T-helper 17 cell (primary cell): Measurements from ENCODE around the gene SPINT2. TPM values are rescaled to one million over a fixed set of nuclear protein-coding genes. Genes with fewer than 3 reads are reported as not detected.

Source experiments
- ATAC-seq: fragments of 150-1000 bp; cut with Tn5 transposase; 2 replicates; pipeline ENCODE4 v1.10.0; 2021; ENCODE audit warnings: mild to moderate bottlenecking, moderate library complexity
- DNase-seq, 3 donors: peaks; one replicate each; pipeline versions ENCODE4 v3.0.0 to v3.0.0-alpha.2; 2020 to 2021
- H3K9me3 ChIP-seq: one replicate; pipeline ENCODE4 v1.7.0; 2013; ENCODE audit warnings: low read length, mild to moderate bottlenecking; ENCODE audit not compliant: control insufficient read depth, poor library complexity, severe bottlenecking
- H3K27ac Mint-ChIP-seq: one replicate; pipeline ENCODE4 v1.8.0; 2022; ENCODE audit warnings: mild to moderate bottlenecking, moderate library complexity, mixed read lengths
- H3K27me3 Mint-ChIP-seq: one replicate; pipeline ENCODE4 v1.8.0; 2022; ENCODE audit warnings: mixed read lengths
- H3K36me3 Mint-ChIP-seq: one replicate; pipeline ENCODE4 v1.8.0; 2022; ENCODE audit warnings: low read depth, mixed read lengths
- H3K4me1 Mint-ChIP-seq: one replicate; pipeline ENCODE4 v1.8.0; 2022; ENCODE audit warnings: mild to moderate bottlenecking, mixed read lengths
- H3K4me3 Mint-ChIP-seq: one replicate; pipeline ENCODE4 v1.8.0; 2022; ENCODE audit warnings: mild to moderate bottlenecking, moderate library complexity, mixed read lengths
- total RNA-seq, 4 donors: library from RNA in 2 of 4; stranded (reverse) in 2 of 4; gene quantifications; one replicate each; pipeline ENCODE4 v1.2.3 and lab custom pipeline; 2022 to 2026

SPINT2 gene
- total RNA-seq, 2 donors from 2014 or later: 32.2 to 49.1 TPM

DNA sequence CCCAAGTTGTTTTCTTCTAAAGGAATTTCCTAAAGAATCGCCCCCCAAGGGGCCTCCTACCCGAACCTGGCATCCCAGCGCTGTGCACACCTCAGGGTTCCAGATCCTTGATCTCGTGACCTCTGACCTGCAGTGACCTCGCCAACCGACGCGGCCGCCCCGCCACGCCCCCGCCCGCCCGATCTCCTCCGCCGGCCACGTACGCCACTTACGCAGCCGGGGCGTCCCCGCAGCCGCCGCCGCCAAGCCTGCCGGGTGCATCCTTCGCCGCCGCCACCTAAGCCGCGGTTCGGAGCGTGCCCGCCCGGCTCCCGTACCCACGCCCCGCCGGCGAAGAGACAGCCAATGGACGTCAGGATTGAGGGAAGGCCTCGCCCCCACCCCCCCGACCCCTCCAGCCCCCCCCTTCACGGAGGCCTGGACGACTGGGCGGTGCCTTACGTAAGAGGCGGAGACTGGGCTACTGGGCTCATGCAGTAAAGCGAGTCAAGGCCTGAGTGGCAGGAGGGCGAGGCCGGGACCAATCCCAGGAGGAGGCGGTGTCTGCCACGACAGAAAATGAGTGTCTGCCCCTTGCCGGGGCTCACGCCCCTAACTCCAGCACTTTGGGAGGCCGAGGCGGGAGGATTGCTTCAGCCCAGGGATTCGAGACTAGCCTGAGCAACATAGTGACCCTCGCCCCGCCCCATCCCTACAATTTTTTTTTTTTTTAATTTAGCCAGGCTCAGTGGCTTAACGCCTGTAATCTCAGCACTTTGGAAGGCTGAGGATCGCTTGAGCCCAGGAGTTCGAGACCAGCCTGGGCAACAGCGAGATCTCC is 51.5 kb downstream of the SPINT2 start, which contains the start of gene YIF1B:
TSS of gene YIF1B (minus strand) at position 291 of the 820 bp plus-strand sequence. CDS start at position 261, 30 bp downstream.
- ATAC-seq: peak; percentile 91

DNA sequence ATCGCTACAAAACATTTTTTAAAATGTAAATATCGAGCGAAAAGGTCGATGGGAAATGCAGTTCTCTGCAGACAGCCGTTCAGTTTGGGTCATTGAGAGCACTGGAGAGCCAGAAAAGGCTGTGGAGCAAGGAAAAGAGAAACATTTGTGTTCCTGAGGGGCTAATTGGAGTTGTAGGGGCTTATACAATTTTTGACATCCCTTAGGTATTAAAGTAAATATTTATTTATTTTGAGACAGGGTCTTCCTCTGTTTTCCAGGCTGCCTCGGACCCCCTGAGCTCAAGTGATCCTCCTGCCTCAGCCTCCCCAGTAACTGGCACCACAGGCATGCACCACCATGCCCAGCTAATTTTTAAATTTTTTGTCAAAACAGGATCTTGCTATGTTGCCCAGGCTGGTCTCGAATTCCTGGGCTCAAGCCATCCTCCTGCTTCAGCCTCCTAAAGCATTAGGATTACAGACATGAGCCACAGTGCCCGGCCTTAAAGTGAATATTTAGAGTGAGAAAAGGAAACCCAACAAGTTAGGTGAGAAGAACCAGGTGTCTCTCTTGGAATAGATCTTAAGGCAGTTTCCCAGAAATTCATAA is 52.2 kb downstream of the SPINT2 start:
- peak; percentile 22 for ATAC-seq

More for the DNA sequence above, 51.5 kb downstream of the SPINT2 start, which contains the start of gene YIF1B:
- peak; percentile 93 to 95 (median 95) for DNase-seq
- H3K4me3 Mint-ChIP-seq: peak within 1 kb of the TSS; percentile 92
- H3K27me3 Mint-ChIP-seq: no peaks in the 10 kb centered on the region
- H3K4me1 Mint-ChIP-seq: peaks cover 32% of the 10 kb centered on the region
- H3K36me3 Mint-ChIP-seq: no peaks in the 10 kb centered on the region
- H3K9me3 ChIP-seq: no peaks in the 10 kb centered on the region
- H3K27ac Mint-ChIP-seq: peak within 1 kb of the TSS; percentile 93

DNA sequence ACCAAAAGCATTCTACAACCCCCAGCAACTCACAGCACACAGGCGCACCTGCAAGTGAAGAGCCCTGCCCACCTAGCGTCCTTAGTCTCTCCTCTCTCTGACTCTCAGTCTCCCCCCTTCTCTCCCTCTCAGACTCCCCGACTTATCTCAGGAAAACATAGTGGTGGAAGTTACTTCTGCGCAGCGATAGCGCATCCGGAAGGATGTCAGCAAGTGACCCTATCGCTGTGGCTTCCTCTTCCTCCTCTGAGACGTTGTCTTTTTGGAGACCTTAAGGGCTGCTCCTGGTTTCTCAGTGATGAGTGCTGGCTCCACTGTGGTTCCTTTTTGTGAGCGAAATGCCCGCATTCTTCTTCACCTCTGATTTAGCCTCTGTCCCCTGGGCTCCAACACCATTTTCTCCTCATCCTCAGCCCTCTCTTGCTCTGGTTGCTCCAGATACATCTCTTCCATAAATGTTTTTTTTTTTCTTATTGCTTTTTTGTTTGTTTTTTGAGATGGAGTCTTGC is 52.8 kb downstream of the SPINT2 start:
- no peaks in the 10 kb centered on the region for H3K27me3 Mint-ChIP-seq
- DNase-seq: no peak
- peak overlapping the region; percentile 93 for H3K27ac Mint-ChIP-seq
- no peaks in the 10 kb centered on the region for H3K36me3 Mint-ChIP-seq
- peak overlapping the region; percentile 92 for H3K4me3 Mint-ChIP-seq
- peaks cover 45% of the 10 kb centered on the region for H3K4me1 Mint-ChIP-seq
- no peak for ATAC-seq
- H3K9me3 ChIP-seq: no peaks in the 10 kb centered on the region

More for the DNA sequence above, 52.2 kb downstream of the SPINT2 start:
- no peak for DNase-seq
- Mint-ChIP-seq H3K27ac (peak overlapping the region; percentile 93), H3K36me3 (no peaks in the 10 kb centered on the region), H3K27me3 (no peaks in the 10 kb centered on the region), H3K4me3 (peak overlapping the region; percentile 92), H3K4me1 (peaks cover 39% of the 10 kb centered on the region)
- no peaks in the 10 kb centered on the region for H3K9me3 ChIP-seq

DNA sequence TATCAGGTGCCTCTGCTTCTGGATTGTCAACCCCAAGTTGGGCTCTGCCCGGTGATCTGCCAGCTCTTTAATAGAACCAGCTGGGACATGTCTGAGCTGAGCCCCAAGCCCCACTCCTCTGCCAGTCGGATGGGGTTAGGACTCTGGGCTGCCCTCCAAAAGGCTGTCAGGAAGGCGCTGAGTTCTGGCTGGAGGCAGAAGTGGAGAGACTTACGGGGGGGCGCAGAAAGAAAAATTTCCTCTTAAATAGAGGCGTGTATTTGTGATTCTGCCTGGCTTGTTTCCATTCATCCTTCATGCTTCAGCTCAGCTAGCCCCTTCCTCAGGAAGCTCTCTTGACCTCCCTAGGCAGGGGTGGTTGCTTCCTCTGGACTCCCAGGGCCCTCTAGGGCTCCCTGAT is 54.3 kb downstream of the SPINT2 start:
- no peak overlapping the region for H3K27ac Mint-ChIP-seq

DNA sequence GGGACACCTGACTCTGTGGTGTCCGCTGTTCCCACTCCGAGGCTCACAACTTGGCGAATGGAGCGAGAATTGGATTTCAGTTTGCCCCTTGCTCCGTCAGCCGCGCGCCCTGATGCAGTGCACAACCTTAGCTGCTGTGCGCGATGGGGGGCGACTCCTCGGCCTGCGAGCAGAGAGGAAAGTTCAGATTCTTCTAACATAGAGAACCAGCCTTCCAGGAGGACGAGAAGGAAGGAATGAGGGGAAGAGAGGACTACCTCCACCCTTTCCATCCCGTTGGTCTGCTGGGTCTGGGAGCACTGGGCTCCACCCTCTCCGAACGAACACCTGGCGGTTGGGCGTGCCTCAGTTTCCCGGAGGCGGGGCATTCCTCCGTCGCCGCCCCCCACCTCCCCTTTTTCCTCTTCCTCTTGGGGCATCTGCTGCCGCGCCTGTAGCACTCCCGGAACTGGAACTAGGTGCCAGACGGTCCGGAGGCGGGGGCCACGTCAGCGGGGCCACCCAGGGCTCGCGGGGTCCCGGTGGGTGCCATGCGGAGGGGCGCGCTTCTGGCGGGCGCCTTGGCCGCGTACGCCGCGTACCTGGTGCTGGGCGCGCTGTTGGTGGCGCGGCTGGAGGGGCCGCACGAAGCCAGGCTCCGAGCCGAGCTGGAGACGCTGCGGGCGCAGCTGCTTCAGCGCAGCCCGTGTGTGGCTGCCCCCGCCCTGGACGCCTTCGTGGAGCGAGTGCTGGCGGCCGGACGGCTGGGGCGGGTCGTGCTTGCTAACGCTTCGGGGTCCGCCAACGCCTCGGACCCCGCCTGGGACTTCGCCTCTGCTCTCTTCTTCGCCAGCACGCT is 55.3 kb downstream of the SPINT2 start, which contains the start of gene KCNK6:
TSS of gene KCNK6 (plus strand) at position 425 of the 838 bp plus-strand sequence. CDS start at position 531, 106 bp downstream.
- peak within 1 kb of the TSS; percentile 92 for H3K4me3 Mint-ChIP-seq
- peak within 1 kb of the TSS; percentile 89 for H3K27ac Mint-ChIP-seq
- H3K27me3 Mint-ChIP-seq: no peaks in the 10 kb centered on the region
- ATAC-seq (no peak), DNase-seq (peak in 2 of 3 donors; percentile 26 to 33)
- peaks cover 49% of the 10 kb centered on the region for H3K4me1 Mint-ChIP-seq
- no peaks in the 10 kb centered on the region for H3K36me3 Mint-ChIP-seq
- H3K9me3 ChIP-seq: no peaks in the 10 kb centered on the region

More for the DNA sequence above, 54.3 kb downstream of the SPINT2 start:
- peaks cover 50% of the 10 kb centered on the region for H3K4me1 Mint-ChIP-seq
- H3K27me3 Mint-ChIP-seq: no peaks in the 10 kb centered on the region
- H3K36me3 Mint-ChIP-seq: no peaks in the 10 kb centered on the region
- H3K4me3 Mint-ChIP-seq: peak overlapping the region; percentile 92
- H3K9me3 ChIP-seq: no peaks in the 10 kb centered on the region
- no peak for ATAC-seq
- no peak for DNase-seq

DNA sequence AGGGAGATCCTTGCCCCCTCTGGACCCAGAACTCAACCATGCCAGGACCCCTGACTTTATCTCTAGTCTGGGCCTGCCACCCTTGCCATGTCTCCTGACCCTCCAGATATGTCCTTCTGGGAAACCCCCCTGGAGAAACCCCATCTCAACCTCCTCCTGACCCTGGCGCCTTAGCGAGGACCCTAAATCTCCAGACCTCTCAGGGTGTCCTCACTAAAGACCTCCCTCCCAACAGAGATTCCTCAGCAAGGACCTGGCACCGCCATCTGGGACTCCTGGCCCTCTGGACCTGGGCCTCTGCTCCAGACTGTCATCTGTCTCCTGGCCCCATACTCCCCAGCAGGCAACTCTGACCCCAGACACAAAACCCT is 56.6 kb downstream of the SPINT2 start:
- H3K9me3 ChIP-seq: no peaks in the 10 kb centered on the region
- DNase-seq (no peak), ATAC-seq (no peak)
- Mint-ChIP-seq H3K27ac (peak overlapping the region; percentile 89), H3K27me3 (no peaks in the 10 kb centered on the region), H3K36me3 (peaks cover 3% of the 10 kb centered on the region), H3K4me1 (peaks cover 46% of the 10 kb centered on the region), H3K4me3 (peak overlapping the region; percentile 92)

DNA sequence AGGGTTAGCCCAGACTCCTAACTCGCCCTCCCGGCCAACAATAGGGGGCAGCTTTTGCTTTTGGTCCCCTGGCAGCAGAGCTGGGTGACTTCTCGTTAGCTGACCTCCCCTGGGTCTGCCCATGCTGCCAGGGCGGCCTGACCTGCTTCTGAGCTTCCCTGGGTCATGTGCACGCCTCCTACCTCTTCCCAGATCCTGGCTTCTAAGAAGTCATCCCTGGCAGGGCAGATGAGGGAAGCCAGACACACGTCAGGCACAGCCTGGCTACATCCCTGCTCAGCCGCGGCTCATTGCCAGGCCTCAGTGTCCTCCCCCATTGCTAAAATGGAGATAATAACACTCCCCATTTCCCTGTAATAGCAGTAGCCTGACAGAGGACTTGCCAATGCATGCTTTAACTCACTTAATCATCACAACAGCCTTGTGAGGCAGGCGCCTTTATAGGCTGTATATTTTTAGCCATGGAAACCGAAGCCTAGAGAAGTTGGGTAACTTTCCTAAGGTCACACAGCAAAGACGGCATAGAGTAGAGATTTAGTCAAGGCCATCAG is 57.3 kb downstream of the SPINT2 start:
- H3K27ac Mint-ChIP-seq: peak overlapping the region; percentile 89
- H3K9me3 ChIP-seq: no peaks in the 10 kb centered on the region
- peak overlapping the region; percentile 92 for H3K4me3 Mint-ChIP-seq
- peaks cover 3% of the 10 kb centered on the region for H3K36me3 Mint-ChIP-seq
- H3K27me3 Mint-ChIP-seq: no peaks in the 10 kb centered on the region
- ATAC-seq: no peak
- H3K4me1 Mint-ChIP-seq: peaks cover 42% of the 10 kb centered on the region
- DNase-seq: no peak

DNA sequence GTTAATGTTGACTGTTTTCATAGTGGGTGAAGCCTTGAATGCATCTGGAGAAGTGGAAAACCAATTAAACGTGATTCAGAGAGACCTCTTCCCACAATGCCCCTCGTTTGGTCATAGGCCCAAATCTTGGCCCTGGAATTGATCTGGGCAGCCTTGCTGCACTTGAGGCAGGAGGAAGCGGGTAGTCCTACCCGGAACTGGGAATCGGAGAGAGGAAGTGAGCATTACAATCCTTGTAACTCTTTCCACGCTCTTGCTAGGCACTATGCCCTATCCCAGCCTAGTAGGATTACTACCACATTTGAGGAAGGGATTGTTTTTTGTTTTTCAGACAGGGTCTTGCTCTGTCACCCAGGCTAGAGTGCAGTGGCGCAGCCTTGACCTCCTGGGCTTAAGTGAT is 58.9 kb downstream of the SPINT2 start:
- H3K4me1 Mint-ChIP-seq: peaks cover 35% of the 10 kb centered on the region
- H3K4me3 Mint-ChIP-seq: no peak overlapping the region
- H3K27me3 Mint-ChIP-seq: no peaks in the 10 kb centered on the region
- ATAC-seq: no peak
- H3K36me3 Mint-ChIP-seq: peaks cover 9% of the 10 kb centered on the region
- no peak for DNase-seq
- no peaks in the 10 kb centered on the region for H3K9me3 ChIP-seq
- H3K27ac Mint-ChIP-seq: peak overlapping the region; percentile 3

DNA sequence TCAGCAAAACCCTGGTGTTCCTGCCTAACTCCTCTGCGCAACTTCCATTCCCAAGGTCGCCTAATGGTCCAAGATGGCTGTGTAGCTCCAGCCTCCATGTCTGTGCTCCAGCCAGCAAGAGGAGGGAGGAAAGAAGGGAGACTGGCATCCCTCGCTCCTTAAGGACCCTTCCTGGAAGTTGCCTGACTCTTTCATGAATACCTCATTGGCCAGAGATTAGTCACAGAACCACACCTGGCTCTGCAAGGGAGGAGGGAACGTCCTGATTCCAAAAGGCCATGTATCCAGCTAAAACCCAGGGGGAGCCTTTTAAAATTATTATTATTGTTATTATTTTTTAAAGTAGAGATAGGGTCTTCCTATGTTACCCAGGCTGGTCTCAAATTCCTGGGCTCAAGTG is 60.1 kb downstream of the SPINT2 start:
- no peaks in the 10 kb centered on the region for H3K27me3 Mint-ChIP-seq
- H3K4me1 Mint-ChIP-seq: peaks cover 30% of the 10 kb centered on the region
- H3K9me3 ChIP-seq: no peaks in the 10 kb centered on the region
- no peak overlapping the region for H3K27ac Mint-ChIP-seq
- ATAC-seq: no peak
- peaks cover 9% of the 10 kb centered on the region for H3K36me3 Mint-ChIP-seq
- no peak overlapping the region for H3K4me3 Mint-ChIP-seq
- DNase-seq: no peak

DNA sequence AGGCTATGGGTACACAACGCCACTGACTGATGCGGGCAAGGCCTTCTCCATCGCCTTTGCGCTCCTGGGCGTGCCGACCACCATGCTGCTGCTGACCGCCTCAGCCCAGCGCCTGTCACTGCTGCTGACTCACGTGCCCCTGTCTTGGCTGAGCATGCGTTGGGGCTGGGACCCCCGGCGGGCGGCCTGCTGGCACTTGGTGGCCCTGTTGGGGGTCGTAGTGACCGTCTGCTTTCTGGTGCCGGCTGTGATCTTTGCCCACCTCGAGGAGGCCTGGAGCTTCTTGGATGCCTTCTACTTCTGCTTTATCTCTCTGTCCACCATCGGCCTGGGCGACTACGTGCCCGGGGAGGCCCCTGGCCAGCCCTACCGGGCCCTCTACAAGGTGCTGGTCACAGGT is 62.2 kb downstream of the SPINT2 start:
- DNase-seq (no peak), ATAC-seq (no peak)
- no peaks in the 10 kb centered on the region for H3K9me3 ChIP-seq
- Mint-ChIP-seq H3K4me3 (no peak overlapping the region), H3K4me1 (peaks cover 18% of the 10 kb centered on the region), H3K36me3 (peaks cover 9% of the 10 kb centered on the region), H3K27ac (peak overlapping the region; percentile 51), H3K27me3 (no peaks in the 10 kb centered on the region)

DNA sequence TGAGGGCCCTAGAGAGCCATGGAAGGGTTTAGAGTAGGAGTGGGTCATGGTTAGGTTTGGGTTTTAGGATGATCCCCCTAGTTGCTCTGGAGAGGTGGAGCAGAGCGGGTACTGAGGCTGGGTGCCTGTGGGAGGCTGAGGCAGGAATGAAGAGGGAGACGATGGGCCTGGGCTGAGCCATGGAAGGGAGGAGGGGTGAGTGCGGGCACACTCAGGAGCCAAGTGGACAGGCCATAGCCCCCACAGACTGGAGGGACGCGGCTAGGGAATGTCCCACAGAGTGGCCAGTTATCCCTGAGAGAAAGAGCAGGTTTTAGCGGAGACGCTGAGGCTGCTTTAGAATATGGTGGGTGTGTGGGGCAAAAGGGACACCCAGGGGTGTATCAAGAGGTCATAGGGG is 65.3 kb downstream of the SPINT2 start:
- H3K27ac Mint-ChIP-seq: no peak overlapping the region
- peaks cover 9% of the 10 kb centered on the region for H3K36me3 Mint-ChIP-seq
- H3K4me1 Mint-ChIP-seq: peaks cover 4% of the 10 kb centered on the region
- ATAC-seq (no peak), DNase-seq (no peak)
- no peaks in the 10 kb centered on the region for H3K9me3 ChIP-seq
- no peak overlapping the region for H3K4me3 Mint-ChIP-seq
- no peaks in the 10 kb centered on the region for H3K27me3 Mint-ChIP-seq

DNA sequence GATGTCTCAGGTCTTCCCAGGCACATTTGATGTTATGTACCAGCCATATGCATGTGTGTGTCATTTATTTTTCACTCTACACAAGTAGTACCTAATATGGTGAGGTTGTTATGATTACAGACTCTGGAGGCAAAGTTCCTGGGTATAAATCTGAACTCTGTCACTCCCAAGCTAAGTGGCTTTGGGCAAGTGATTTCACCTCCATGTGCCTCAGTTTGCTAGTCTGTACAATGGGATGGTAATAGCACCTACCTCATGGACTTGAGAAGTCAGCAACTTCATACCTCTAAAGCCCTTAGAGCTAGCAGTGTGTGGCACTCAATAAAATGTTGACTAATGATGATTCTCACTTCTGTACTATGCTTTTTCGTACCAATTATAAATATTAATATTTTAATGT is 67.4 kb downstream of the SPINT2 start:
- peaks cover 6% of the 10 kb centered on the region for H3K36me3 Mint-ChIP-seq
- peaks cover 15% of the 10 kb centered on the region for H3K4me1 Mint-ChIP-seq
- no peaks in the 10 kb centered on the region for H3K9me3 ChIP-seq
- H3K27me3 Mint-ChIP-seq: no peaks in the 10 kb centered on the region
- DNase-seq: no peak
- no peak overlapping the region for H3K27ac Mint-ChIP-seq
- H3K4me3 Mint-ChIP-seq: no peak overlapping the region
- no peak for ATAC-seq
